ENCODE data around the gene KCNN2. TPM values are rescaled to one million over a fixed set of nuclear protein-coding genes. Genes with fewer than 3 reads are reported as not detected.

Gene KCNN2
- total and polyA plus RNA-seq, 2 of the 4 experiments (the other 2 are of a cell fraction) = 2.2 to 8.8 TPM

DNA sequence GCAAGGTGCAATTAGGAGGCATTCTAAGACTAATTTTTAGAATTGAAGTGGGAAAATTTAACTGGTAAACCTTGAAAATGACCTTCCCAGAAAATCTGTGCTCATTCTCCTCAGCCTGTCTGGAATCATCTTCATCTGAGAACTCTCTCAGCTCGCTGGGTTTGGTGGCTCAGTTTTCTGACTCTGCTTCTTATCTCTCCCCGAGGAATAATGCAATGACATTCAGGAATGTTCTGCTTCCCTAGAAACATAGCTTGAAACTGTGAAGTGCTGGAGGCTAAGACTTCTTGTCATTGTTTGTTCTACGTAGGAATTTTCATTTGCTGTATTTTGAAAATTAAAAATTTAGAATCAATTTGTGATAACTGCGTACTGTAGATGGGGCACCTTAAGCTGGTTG, 86.6 kb downstream of the KCNN2 start:
- H2BK5ac ChIP-seq (ENCODE audit: low read depth, low read length, poor library complexity, severe bottlenecking) = no peak overlapping the region
- H4K8ac ChIP-seq (ENCODE audit: low read depth in 2 of 2, low read length in 2 of 2) = no peak overlapping the region
- H3K9ac ChIP-seq (ENCODE audit: low read depth, low read length) = no peak overlapping the region
- H3K9me1 ChIP-seq (ENCODE audit: insufficient read depth, low read length) = no peaks in the 10 kb centered on the region
- no peak overlapping the region for H4K91ac ChIP-seq (ENCODE audit: insufficient read depth, low read depth, low read length)
- dilution Hi-C loops (cut with HindIII; ENCODE audit: low sequenced_read_pairs, unreplicated experiment) (no loop called here), in situ Hi-C loops (cut with MboI; ENCODE audit: low sequenced_read_pairs) (loop anchor here (5.0 to 10.0 kb wide), 4 partner anchors 86 to 841 kb away; partner anchors contain the start of gene KCNN2), intact Hi-C loops (cut with micrococcal nuclease) (no loop called here)
- TF ChIP-seq, protein P1, sequence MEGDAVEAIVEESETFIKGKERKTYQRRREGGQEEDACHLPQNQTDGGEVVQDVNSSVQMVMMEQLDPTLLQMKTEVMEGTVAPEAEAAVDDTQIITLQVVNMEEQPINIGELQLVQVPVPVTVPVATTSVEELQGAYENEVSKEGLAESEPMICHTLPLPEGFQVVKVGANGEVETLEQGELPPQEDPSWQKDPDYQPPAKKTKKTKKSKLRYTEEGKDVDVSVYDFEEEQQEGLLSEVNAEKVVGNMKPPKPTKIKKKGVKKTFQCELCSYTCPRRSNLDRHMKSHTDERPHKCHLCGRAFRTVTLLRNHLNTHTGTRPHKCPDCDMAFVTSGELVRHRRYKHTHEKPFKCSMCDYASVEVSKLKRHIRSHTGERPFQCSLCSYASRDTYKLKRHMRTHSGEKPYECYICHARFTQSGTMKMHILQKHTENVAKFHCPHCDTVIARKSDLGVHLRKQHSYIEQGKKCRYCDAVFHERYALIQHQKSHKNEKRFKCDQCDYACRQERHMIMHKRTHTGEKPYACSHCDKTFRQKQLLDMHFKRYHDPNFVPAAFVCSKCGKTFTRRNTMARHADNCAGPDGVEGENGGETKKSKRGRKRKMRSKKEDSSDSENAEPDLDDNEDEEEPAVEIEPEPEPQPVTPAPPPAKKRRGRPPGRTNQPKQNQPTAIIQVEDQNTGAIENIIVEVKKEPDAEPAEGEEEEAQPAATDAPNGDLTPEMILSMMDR (conservative IDR thresholded peaks at IDR 0.05; ENCODE audit: low read depth, low read length) = no peak
- TF ChIP-seq, protein P2, sequence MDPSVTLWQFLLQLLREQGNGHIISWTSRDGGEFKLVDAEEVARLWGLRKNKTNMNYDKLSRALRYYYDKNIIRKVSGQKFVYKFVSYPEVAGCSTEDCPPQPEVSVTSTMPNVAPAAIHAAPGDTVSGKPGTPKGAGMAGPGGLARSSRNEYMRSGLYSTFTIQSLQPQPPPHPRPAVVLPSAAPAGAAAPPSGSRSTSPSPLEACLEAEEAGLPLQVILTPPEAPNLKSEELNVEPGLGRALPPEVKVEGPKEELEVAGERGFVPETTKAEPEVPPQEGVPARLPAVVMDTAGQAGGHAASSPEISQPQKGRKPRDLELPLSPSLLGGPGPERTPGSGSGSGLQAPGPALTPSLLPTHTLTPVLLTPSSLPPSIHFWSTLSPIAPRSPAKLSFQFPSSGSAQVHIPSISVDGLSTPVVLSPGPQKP (IDR thresholded peaks at IDR 0.05; ENCODE audit: borderline replicate concordance, low read depth, low read length) = no peak
- TF ChIP-seq CEBPB (IDR thresholded peaks at IDR 0.05; ENCODE audit: low read depth, low read length) = no peak
- no peak for TF ChIP-seq SMC3 (IDR thresholded peaks at IDR 0.05; ENCODE audit: low read depth, low read length)
- no peak for TF ChIP-seq MAZ (IDR thresholded peaks at IDR 0.05; ENCODE audit: borderline replicate concordance, low read depth, low read length)
- TF ChIP-seq RFX5 (IDR thresholded peaks at IDR 0.05; ENCODE audit: low read depth, low read length) = no peak
- TF ChIP-seq BHLHE40 (IDR thresholded peaks at IDR 0.05; ENCODE audit: low read depth, low read length) = no peak
- no peak for TF ChIP-seq RCOR1 (IDR thresholded peaks at IDR 0.05; ENCODE audit: insufficient replicate concordance, low read length)
- TF ChIP-seq, protein P3, sequence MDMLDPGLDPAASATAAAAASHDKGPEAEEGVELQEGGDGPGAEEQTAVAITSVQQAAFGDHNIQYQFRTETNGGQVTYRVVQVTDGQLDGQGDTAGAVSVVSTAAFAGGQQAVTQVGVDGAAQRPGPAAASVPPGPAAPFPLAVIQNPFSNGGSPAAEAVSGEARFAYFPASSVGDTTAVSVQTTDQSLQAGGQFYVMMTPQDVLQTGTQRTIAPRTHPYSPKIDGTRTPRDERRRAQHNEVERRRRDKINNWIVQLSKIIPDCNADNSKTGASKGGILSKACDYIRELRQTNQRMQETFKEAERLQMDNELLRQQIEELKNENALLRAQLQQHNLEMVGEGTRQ (IDR thresholded peaks at IDR 0.05; ENCODE audit: low read depth, low read length) = no peak
- TF ChIP-seq MAFK (IDR thresholded peaks at IDR 0.05; ENCODE audit: low read depth, low read length) = no peak
- TF ChIP-seq NFE2L2 (IDR thresholded peaks at IDR 0.05; ENCODE audit: low read depth, low read length) = no peak
- no peak for TF ChIP-seq FOS (IDR thresholded peaks at IDR 0.05; ENCODE audit: low read depth, low read length)
- TF ChIP-seq CHD1 (IDR thresholded peaks at IDR 0.05; ENCODE audit: low read depth, low read length) = no peak
- H2BK20ac ChIP-seq (ENCODE audit: low read depth, low read length) = no peak overlapping the region
- no peak overlapping the region for H3K23ac ChIP-seq (ENCODE audit: low read depth, low read length)
- no peak overlapping the region for H3K27ac ChIP-seq (ENCODE audit: insufficient read depth, low read length)
- H3K4me1 ChIP-seq (ENCODE audit: control insufficient read depth, insufficient read depth, low read length) = no peaks in the 10 kb centered on the region
- no peak overlapping the region for H2AFZ ChIP-seq (replicated peaks; ENCODE audit: low read length, poor library complexity)
- BruUV-seq (replicated peaks) = no TSS peak
- H3K18ac ChIP-seq (ENCODE audit: low read depth, low read length) = no peak overlapping the region
- no peak overlapping the region for H2AK5ac ChIP-seq (ENCODE audit: low read depth, low read length)
- DNase-seq (peak; percentile 7), ATAC-seq (ENCODE audit: low read depth) (no peak)
- H2BK120ac ChIP-seq (ENCODE audit: low read depth, low read length) = no peak overlapping the region
- H2AK9ac ChIP-seq (replicated peaks; ENCODE audit: low read depth, low read length, poor library complexity) = no peak overlapping the region
- H3K56ac ChIP-seq (ENCODE audit: extremely low read depth, insufficient read depth, low read length) = no peak overlapping the region
- 17% methylated on average over 1 of the region's 4 CpGs; no CpG with 5 or more reads in 1 of the 2 experiments for WGBS, 2 experiments (ENCODE audit: extremely low coverage in 2 of 2, insufficient read length in 1 of 2)
- H4K20me1 ChIP-seq (ENCODE audit: insufficient read depth, low read length) = no peaks in the 10 kb centered on the region
- H4K5ac ChIP-seq (ENCODE audit: low read depth, low read length) = no peak overlapping the region
- H3K4me2 ChIP-seq (ENCODE audit: low read depth, low read length) = no peak overlapping the region
- no peak overlapping the region for H3K14ac ChIP-seq (replicated peaks; ENCODE audit: low read depth, low read length)
- POLR2A ChIA-PET (ENCODE audit: unreplicated experiment) = no interaction called here
- peaks cover 2% of the 10 kb centered on the region for H3K27me3 ChIP-seq (ENCODE audit: control insufficient read depth, insufficient read depth, low read length)
- no peak overlapping the region for H3K4ac ChIP-seq (ENCODE audit: low read depth, low read length)
- no peaks in the 10 kb centered on the region for H3K36me3 ChIP-seq (ENCODE audit: control insufficient read depth, insufficient read depth, low read length)
- CTCF ChIA-PET = interaction anchor here (0.6 to 3.1 kb wide), 8 partner anchors 81 to 836 kb away, joined by 3 to 15 read pairs (median 4); no protein-coding TSS in a partner anchor
- H3K9me3 ChIP-seq (ENCODE audit: control insufficient read depth, insufficient read depth, low read length) = no peaks in the 10 kb centered on the region
- no peaks in the 10 kb centered on the region; a peak in 1 of 4 replicates for H3K79me1 ChIP-seq (ENCODE audit: low read depth in 1 of 2, low read length in 2 of 2)
- H3K4me3 ChIP-seq (ENCODE audit: insufficient read depth, low read depth, low read length) = no peak overlapping the region
- H2BK15ac ChIP-seq (ENCODE audit: low read depth, low read length) = no peak overlapping the region

All from IMR-90 (cell line).